ENCODE data around the gene BIN1.

DNA sequence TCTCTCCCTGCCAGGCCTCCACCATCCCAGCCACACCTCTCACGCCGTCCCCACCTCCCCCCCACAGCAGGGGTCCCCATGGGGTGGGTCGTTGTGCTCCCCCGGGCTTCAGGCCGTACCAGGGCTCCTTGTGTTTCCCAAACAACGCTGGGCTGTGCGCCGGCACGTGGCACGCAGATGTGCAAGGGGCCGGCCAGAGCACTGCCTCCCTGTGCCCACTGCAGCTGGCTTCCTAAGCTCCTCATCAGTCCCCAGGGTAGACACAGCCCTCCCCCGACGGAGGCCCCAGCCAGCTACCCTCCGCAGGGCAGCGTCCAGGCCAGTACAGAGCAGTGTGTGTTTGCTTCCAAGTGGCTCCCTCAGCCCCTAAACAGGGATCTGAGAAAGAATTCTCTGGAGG, 34.0 kb downstream of the BIN1 start:
- no peak for TF ChIP-seq POLR2A (IDR thresholded peaks at IDR 0.05)
- TF ChIP-seq, protein P1, sequence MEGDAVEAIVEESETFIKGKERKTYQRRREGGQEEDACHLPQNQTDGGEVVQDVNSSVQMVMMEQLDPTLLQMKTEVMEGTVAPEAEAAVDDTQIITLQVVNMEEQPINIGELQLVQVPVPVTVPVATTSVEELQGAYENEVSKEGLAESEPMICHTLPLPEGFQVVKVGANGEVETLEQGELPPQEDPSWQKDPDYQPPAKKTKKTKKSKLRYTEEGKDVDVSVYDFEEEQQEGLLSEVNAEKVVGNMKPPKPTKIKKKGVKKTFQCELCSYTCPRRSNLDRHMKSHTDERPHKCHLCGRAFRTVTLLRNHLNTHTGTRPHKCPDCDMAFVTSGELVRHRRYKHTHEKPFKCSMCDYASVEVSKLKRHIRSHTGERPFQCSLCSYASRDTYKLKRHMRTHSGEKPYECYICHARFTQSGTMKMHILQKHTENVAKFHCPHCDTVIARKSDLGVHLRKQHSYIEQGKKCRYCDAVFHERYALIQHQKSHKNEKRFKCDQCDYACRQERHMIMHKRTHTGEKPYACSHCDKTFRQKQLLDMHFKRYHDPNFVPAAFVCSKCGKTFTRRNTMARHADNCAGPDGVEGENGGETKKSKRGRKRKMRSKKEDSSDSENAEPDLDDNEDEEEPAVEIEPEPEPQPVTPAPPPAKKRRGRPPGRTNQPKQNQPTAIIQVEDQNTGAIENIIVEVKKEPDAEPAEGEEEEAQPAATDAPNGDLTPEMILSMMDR (IDR thresholded peaks at IDR 0.05): no peak
- TF ChIP-seq POLR2AphosphoS5 (IDR thresholded peaks at IDR 0.05): no peak

Data from gastroesophageal sphincter (tissue), 3 donors.